ENCODE data around the gene ADAMTS18.

ADAMTS18 gene

DNA sequence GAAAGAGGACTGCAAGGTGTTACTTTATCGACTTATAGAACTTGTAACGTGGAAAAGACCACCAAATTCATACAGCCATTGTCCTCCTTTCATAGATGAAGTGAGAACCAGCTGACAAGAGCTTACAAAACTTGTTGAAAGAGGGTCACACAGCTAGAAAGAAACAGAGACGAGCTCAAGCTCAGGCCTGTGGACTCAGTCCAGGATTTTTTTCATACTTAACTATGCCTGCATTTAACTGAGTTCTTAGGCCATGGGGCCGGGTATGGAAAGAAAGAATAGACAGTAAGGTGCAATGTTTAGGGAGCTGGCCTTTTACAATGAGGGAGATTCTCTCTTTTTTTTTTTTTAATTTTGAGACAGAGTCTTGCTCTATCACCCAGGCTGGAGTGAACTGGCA, 106.1 kb downstream of the ADAMTS18 start:
- DNase-seq (ENCODE audit: low spot score), result no peak

GRCh38 chr16:77328274-77328673, 106.6 kb downstream of the ADAMTS18 start:
- no peak for DNase-seq (ENCODE audit: low spot score)

GRCh38 chr16:77327717-77328116, 107.1 kb downstream of the ADAMTS18 start:
- peak; percentile 61 for DNase-seq (ENCODE audit: low spot score)

- peak; percentile 24 for DNase-seq (ENCODE audit: low spot score)
Observed at GRCh38 chr16:77324729-77325128, 110.1 kb downstream of the ADAMTS18 start.

GRCh38 chr16:77323695-77324094, 111.1 kb downstream of the ADAMTS18 start:
- DNase-seq (ENCODE audit: low spot score), result no peak

- no peak for DNase-seq (ENCODE audit: low spot score)
Observed at GRCh38 chr16:77322757-77323156, 112.1 kb downstream of the ADAMTS18 start.

DNA sequence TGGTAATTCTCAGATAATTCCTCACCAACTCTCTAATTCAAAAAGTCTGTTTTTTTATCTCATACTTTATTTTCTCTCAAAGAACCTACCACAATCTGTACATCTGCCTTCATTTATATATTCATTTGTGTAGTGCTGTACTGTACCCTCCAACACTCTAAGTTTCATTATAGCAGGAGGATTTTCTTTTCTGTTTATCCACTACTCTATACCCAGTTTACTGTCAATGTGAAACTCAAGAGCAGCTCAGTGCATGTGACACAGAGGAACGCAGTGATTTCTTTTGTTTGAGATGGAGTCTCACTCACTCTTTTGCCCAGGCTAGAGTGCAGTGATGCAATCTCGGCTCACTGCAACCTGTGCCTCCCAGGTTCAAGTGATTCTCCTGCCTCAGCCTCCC, 117.8 kb downstream of the ADAMTS18 start:
- DNase-seq (ENCODE audit: low spot score), result peak; percentile 11

DNA sequence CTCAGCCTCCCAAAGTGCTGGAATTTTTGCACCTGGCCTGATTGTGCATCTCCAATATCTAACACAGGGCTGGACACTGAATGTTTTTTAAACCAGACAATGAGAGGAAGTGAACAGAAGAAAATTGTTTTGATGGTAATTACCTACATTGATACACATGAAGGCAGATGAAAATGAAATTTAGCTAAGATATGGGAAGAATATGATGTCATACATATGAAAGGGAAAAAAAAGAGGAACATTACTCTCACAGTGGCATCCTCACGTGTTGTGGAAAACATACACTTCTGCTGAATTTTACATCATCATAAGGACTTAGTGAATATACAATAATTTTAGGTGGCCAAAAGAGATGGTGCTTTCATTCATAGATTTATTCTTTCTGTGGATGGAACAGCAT, 124.0 kb downstream of the ADAMTS18 start:
- DNase-seq (ENCODE audit: low spot score), result no peak

- peak; percentile 77 for DNase-seq (ENCODE audit: low spot score)
Observed at GRCh38 chr16:77308163-77308561, 126.7 kb downstream of the ADAMTS18 start.

- peak; percentile 34 for DNase-seq (ENCODE audit: low spot score)
Observed at GRCh38 chr16:77307426-77308162, 127.2 kb downstream of the ADAMTS18 start.

DNA sequence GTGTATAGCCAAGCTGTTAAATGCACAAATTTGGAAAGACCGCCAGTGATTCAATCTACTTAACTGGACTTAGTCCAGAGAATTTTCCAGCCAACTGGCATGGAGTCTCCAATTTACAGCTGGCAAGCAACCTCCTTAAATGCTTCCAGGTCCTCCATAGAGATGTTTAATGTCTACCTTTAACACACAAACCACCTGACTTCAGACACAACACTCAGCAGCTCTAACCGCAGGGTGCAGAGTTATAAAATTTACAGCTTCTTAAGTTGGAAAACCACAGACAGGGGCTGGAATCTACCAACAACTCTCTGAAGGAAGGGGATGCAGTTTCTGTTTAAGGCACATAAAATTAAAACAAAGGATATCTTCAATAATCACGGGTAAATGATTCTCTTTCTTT, 128.8 kb downstream of the ADAMTS18 start:
- DNase-seq (ENCODE audit: low spot score), result no peak

GRCh38 chr16:77304877-77305276, 130.0 kb downstream of the ADAMTS18 start:
- DNase-seq (ENCODE audit: low spot score), result no peak

GRCh38 chr16:77304134-77304533, 130.7 kb downstream of the ADAMTS18 start:
- no peak for DNase-seq (ENCODE audit: low spot score)

GRCh38 chr16:77302674-77303073, 132.2 kb downstream of the ADAMTS18 start:
- DNase-seq (ENCODE audit: low spot score), result no peak

- no peak for DNase-seq (ENCODE audit: low spot score)
Observed at GRCh38 chr16:77302249-77302648, 132.6 kb downstream of the ADAMTS18 start.

DNA sequence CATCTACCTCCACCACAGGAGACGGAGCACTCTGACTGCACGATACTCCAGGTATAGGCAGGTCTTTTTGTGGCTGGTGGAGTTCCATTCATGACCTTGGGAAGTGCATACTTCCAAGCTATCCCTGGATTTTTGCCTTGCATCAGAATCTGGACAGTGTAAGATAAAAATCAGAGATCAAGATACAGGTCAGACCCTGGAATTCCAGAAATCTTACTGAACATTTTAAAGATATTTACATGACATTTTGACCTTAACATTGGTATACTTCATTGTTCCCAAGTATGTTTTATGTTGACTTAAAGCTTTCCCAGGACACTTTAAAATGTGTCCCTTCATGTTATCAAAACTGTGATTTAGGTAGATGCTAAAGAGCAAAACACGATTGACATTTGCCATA, 134.6 kb downstream of the ADAMTS18 start:
- no peak for DNase-seq (ENCODE audit: low spot score)

GRCh38 chr16:77299395-77299794, 135.4 kb downstream of the ADAMTS18 start:
- no peak for DNase-seq (ENCODE audit: low spot score)

DNA sequence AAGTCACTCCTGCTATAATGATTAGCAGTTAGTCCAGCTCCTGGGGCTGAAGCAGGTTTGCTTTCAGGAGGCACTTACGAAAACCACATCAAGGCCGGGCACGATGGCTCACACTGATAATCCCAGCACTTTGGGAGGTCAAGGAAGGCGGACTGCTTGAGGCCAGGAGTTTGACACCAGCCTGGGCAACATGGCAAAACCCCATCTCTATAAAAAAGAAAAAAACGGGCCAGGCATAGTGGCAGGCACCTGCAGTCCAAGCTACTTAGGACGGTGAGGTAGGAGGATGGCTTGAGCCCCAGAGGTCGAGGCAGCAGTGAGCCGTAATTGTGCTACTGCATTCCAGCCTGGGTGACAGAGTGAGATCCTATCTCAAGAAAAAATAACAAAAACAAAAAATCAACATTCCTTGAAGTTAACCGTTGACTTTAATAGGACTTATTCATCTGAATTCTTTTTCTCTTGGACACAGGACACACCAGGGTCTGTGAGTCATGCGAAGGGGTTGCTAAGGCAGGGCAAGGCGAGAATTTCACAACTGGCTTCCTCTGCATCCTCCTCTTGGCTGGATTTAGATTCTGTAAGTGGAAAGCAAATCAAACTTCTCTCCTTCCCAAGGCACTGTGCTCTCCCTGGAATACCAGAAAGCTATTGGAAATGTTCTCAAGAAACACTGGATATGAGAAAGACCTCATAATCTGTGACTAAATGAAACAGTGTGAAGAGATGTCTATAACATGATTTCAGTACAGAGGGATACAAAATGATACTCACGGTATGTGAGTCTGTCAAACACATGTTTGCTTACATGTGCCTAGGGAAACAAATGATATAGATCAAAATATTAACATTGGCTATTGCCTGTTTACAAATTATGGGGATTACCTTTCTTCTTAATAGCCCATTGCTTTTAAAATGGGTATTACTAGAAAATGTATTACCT, 136.1 kb downstream of the ADAMTS18 start:
- DNase-seq (ENCODE audit: low spot score), result no peak

DNA sequence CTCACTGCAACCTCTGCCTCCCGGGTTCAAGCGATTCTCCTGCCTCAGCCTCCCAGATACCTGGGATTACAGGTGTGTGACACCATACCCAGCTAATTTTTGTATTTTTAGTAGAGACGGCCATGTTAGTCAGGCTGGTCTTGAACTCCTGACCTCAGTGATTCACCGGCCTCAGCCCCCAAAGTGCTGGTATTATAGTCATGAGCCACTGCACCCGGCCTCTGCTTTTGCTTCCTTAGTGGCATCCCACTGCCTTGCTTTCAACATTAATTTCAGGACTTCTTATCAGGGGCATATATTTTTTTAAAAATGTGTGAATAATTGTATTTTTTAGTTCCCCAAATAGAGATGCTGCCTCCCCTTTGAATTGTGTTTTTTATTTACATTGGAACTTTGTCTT, 136.8 kb downstream of the ADAMTS18 start:
- DNase-seq (ENCODE audit: low spot score), result no peak

GRCh38 chr16:77295896-77296295, 138.9 kb downstream of the ADAMTS18 start:
- no peak for DNase-seq (ENCODE audit: low spot score)

GRCh38 chr16:77290451-77291115, 144.3 kb downstream of the ADAMTS18 start:
- DNase-seq (ENCODE audit: low spot score), result no peak

GRCh38 chr16:77289331-77289809, 145.5 kb downstream of the ADAMTS18 start:
- DNase-seq (ENCODE audit: low spot score), result no peak

Data from activated CD4-positive, alpha-beta T cell treated with anti-CD3 and anti-CD28 coated beads, Interleukin-2, Interleukin-4, amounts not matched to agents 100 ng/mL and 50 ng/mL, durations not matched to agents 16 hours and 8 hours (primary cell).